Gastroesophageal sphincter (tissue), 4 donors: ENCODE results near the gene APP. TPM values are rescaled to one million over a fixed set of nuclear protein-coding genes. Genes with fewer than 3 reads are reported as not detected.
A peak's percentile ranks its signal among the peaks of the same experiment; 100 is the strongest.

Experiments used
- ATAC-seq: fragments of 150-250 bp; one replicate; pipeline ENCODE4 v1.9.1; 2016; ENCODE audit warnings: mild to moderate bottlenecking, moderate library complexity
- H3K27ac ChIP-seq, 4 donors: fragments of 200-600 bp; sonication (generic) in 3 of 4; 1 replicate in 3 of 4; 2 replicates in 1 of 4; pipeline ENCODE4 v1.5.1; 2016 to 2019
- H3K27me3 ChIP-seq: fragments of 200-600 bp; sonication (generic); one replicate; pipeline ENCODE4 v1.5.1; 2019
- H3K36me3 ChIP-seq, 2 donors: fragments of 200-600 bp; sonication (generic); one replicate each; pipeline ENCODE4 v1.5.1; 2019; ENCODE audit warnings: control low read depth in 1 of 2
- H3K4me1 ChIP-seq, 3 donors: fragments of 200-600 bp; sonication (generic); 1 replicate in 2 of 3; 2 replicates in 1 of 3; pipeline ENCODE4 v1.5.1; 2016 to 2019; ENCODE audit warnings: control low read depth in 2 of 3
- H3K4me3 ChIP-seq, 2 donors: fragments of 200-600 bp; sonication (generic); one replicate each; pipeline ENCODE4 v1.5.1; 2019; ENCODE audit warnings: mild to moderate bottlenecking in 1 of 2, moderate library complexity in 1 of 2
- H3K9me3 ChIP-seq, 3 donors: fragments of 200-600 bp; sonication (generic); one replicate each; pipeline ENCODE4 v1.5.1; 2017 to 2019; ENCODE audit warnings: control low read depth in 2 of 3
- EP300 ChIP-seq: sonication (generic); formaldehyde crosslinking; IDR thresholded peaks from one replicate; pipeline ENCODE4 v1.6.1; 2017; ENCODE audit warnings: antibody characterized with exemption, mild to moderate bottlenecking
- POLR2A ChIP-seq, 2 donors: fragments of 450-650 bp; IDR thresholded peaks; one replicate each; pipeline ENCODE4 v1.6.1; 2017; ENCODE audit warnings: antibody characterized with exemption in 2 of 2, mild to moderate bottlenecking in 2 of 2, moderate library complexity in 1 of 2
- POLR2AphosphoS5 ChIP-seq: sonication (generic); formaldehyde crosslinking; IDR thresholded peaks from one replicate; pipeline ENCODE4 v1.6.1; 2017; ENCODE audit warnings: antibody characterized with exemption
- WGBS, 2 donors: methylation state at CpG; one replicate each; pipeline ENCODE4 v1.1.5; 2018; ENCODE audit warnings: low coverage in 1 of 2; 5-methylcytosine and 5-hydroxymethylcytosine counted together
- total RNA-seq, 4 donors: library from RNA; depleted of rRNA; stranded (reverse); fragments of >200 nt; gene quantifications; one replicate each; pipeline ENCODE4 v1.1.0, GENCODE V29; 2016
- TF ChIP-seq, protein P1 (sequence below), 4 experiments: fragments of 200-600 bp in 2 of 4; fragments of 450-650 bp in 2 of 4; sonication (generic) in 1 of 4; IDR thresholded peaks; one replicate each; pipeline ENCODE4 v1.5.1; 2017 to 2019; ENCODE audit warnings: antibody characterized with exemption in 4 of 4, mild to moderate bottlenecking in 2 of 4, moderate library complexity in 2 of 4

APP gene
- total RNA-seq, 4 donors from 2014 or later = 282 to 724 (median 545) TPM

DNA sequence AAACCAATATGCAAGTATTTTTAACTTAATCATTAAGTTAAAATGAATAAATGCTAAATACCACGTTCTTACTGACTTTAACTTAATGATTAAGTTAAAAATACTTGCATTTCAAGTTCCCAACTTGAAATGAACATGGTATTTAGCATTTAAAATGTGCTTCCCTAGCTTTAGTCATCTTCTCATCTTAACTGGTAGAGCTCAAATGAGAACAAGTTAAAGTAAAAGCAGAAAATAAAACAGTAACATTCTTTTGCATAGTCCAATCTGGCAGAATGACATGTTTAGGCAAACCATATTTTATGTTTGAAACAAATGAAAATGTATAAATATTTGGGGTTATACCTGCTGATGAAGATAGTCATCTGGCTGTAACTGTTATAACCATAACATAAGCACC is 186.0 kb downstream of the APP start:
- H3K27ac ChIP-seq = no peak overlapping the region
- H3K36me3 ChIP-seq = peaks cover 0 to 41% of the 10 kb centered on the region in 2 donors
- no peak for ATAC-seq
- no peaks in the 10 kb centered on the region for H3K9me3 ChIP-seq
- no peak overlapping the region for H3K4me3 ChIP-seq
- TF ChIP-seq EP300 (no peak), POLR2A (IDR thresholded peaks at IDR 0.05) (no peak), POLR2AphosphoS5 (no peak)
- TF ChIP-seq, protein P1, sequence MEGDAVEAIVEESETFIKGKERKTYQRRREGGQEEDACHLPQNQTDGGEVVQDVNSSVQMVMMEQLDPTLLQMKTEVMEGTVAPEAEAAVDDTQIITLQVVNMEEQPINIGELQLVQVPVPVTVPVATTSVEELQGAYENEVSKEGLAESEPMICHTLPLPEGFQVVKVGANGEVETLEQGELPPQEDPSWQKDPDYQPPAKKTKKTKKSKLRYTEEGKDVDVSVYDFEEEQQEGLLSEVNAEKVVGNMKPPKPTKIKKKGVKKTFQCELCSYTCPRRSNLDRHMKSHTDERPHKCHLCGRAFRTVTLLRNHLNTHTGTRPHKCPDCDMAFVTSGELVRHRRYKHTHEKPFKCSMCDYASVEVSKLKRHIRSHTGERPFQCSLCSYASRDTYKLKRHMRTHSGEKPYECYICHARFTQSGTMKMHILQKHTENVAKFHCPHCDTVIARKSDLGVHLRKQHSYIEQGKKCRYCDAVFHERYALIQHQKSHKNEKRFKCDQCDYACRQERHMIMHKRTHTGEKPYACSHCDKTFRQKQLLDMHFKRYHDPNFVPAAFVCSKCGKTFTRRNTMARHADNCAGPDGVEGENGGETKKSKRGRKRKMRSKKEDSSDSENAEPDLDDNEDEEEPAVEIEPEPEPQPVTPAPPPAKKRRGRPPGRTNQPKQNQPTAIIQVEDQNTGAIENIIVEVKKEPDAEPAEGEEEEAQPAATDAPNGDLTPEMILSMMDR (IDR thresholded peaks at IDR 0.05) = no peak
- 65 to 85% methylated on average over 1 of the region's 1 CpG for WGBS, 2 donors
- no peaks in the 10 kb centered on the region for H3K27me3 ChIP-seq
- peaks cover 0 to 5% (median 0%) of the 10 kb centered on the region in 3 donors for H3K4me1 ChIP-seq

DNA sequence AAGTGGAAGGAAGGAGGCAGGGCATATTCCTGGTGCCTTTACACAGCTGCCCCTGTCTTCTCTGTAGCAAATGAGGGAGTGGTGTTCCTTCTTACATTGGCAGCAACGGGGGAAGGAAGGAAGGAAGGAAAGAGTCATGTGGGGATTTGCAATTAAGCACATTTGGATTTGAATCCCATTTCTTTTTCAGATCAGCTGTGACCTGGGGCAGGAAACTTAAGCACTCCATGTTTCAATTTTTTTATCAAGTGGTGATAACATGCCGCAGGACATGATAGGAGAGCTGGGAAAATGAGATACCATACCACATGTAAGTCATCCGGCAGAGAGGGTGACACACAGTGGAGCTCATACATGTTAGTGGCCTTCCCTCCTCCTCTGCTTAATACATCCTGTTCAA is 186.8 kb downstream of the APP start:
- ATAC-seq = peak; percentile 34
- no peaks in the 10 kb centered on the region for H3K27me3 ChIP-seq
- H3K4me1 ChIP-seq = peaks cover 0 to 5% (median 0%) of the 10 kb centered on the region in 3 donors
- no peak overlapping the region for H3K4me3 ChIP-seq
- TF ChIP-seq POLR2AphosphoS5 (no peak), POLR2A (IDR thresholded peaks at IDR 0.05) (no peak), EP300 (no peak)
- TF ChIP-seq, protein P1 (IDR thresholded peaks at IDR 0.05) = no peak
- H3K27ac ChIP-seq = no peak overlapping the region
- peaks cover 0 to 35% of the 10 kb centered on the region in 2 donors for H3K36me3 ChIP-seq
- no peaks in the 10 kb centered on the region for H3K9me3 ChIP-seq
- WGBS, 2 donors = 47% methylated on average over 3 of the region's 3 CpGs; no CpG with 5 or more reads in 1 of the 2 donors

DNA sequence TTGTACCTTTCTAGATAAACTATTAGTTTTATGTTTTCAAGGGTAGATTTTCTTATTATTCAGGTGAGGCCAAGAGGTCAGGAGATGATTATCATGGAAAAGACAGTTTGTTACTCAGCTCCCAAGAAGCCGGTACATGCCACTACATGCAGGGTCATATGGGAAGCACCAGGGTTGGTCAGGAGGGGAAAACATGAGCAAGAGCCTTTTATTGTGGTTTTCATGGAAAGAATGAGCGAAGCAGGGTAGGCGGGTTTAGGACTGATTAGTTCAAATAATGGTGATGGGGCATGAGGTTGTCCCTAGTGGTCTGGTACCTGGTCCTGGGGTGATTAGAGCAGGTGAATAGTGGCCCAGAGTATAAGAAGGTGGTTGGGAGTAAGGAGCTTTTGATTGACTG is 189.9 kb downstream of the APP start:
- H3K4me3 ChIP-seq = no peak overlapping the region
- H3K27me3 ChIP-seq = no peaks in the 10 kb centered on the region
- no peaks in the 10 kb centered on the region for H3K9me3 ChIP-seq
- H3K27ac ChIP-seq = no peak overlapping the region
- TF ChIP-seq POLR2AphosphoS5 (no peak), EP300 (no peak), POLR2A (IDR thresholded peaks at IDR 0.05) (no peak)
- TF ChIP-seq, protein P1 (IDR thresholded peaks at IDR 0.05) = no peak
- peaks cover 0 to 5% (median 0%) of the 10 kb centered on the region in 3 donors for H3K4me1 ChIP-seq
- H3K36me3 ChIP-seq = peaks cover 0 to 44% of the 10 kb centered on the region in 2 donors
- 94 to 100% methylated on average over 3 of the region's 3 CpGs for WGBS, 2 donors
- no peak for ATAC-seq

DNA sequence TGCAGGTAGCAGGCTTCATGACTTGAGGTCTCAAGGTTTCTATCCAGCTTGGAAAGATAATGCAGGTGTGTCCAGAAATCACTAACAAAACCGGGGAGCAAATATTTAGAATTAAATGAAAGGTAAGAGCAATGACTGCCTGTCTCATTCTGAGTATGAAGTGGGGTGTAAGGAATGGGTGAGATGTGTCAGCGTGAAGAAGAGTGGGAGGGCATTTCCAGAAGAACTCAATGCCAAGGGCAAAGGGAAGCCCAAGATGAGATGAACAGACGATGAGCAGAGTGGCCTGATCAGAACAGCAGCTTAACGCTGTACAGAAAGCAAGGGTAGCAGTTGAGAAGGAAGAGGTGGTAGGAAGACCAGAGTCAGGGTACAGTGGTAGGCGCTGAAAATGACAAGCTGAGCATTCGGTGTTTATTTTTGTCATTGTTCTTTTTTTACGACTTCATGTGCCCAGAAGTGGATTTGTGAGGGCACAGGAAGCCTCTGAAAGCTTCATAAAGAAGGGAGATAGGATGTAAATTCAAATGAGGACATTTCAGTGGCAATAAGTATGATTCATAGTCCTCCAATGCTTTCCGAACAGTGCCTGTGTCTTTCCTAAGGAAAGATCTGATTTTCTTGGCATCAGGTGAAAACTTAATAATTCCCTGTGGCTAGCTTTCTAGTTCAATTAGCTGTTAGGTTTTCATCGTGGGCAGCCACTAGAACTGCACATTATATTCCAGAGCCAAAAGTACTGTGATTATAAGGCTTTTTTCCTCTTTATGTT is 190.5 kb downstream of the APP start:
- Histone ChIP-seq H3K36me3 (peaks cover 0 to 51% of the 10 kb centered on the region in 2 donors), H3K4me3 (no peak overlapping the region), H3K27me3 (no peaks in the 10 kb centered on the region), H3K4me1 (peaks cover 0 to 5% (median 0%) of the 10 kb centered on the region in 3 donors), H3K9me3 (no peaks in the 10 kb centered on the region), H3K27ac (no peak overlapping the region)
- 80% methylated on average over 8 to 9 of the region's 9 CpGs for WGBS, 2 donors
- no peak for TF ChIP-seq POLR2AphosphoS5
- no peak for TF ChIP-seq POLR2A (IDR thresholded peaks at IDR 0.05)
- TF ChIP-seq, protein P1 (IDR thresholded peaks at IDR 0.05) = no peak
- no peak for TF ChIP-seq EP300
- ATAC-seq = no peak

DNA sequence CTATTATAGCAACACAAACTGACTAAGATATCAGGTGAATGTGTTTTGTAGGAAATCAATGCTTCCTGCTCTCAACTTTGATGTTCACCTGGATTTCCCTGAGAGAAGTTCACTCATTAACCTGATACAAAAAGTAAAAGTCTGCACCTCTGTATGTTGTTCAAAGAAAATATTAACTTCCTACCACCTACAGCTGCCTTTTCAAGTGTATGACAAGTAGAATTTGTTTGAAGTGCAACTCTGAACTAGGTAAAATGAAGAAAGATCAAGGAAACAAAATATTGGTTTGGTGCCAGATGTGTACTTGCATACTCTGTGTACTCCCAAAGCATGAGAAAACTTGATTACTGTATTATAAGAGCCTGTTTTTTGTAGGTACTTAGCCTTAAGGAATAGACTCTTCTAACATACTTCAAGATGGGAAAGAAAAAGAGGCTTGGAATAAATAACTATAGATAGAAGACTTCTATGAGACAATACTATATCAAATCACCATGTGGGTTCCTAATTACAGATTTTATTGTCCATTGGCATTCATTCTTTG is 193.4 kb downstream of the APP start:
- Histone ChIP-seq H3K27me3 (no peaks in the 10 kb centered on the region), H3K36me3 (peaks cover 0 to 75% of the 10 kb centered on the region in 2 donors), H3K4me1 (no peaks in the 10 kb centered on the region), H3K27ac (no peak overlapping the region), H3K4me3 (no peak overlapping the region), H3K9me3 (no peaks in the 10 kb centered on the region)
- TF ChIP-seq POLR2A (IDR thresholded peaks at IDR 0.05) = no peak
- no peak for TF ChIP-seq EP300
- TF ChIP-seq POLR2AphosphoS5 = no peak
- TF ChIP-seq, protein P1 (IDR thresholded peaks at IDR 0.05) = no peak
- no peak for ATAC-seq
